HG03354 (cell line): Measurements from ENCODE around the gene NBPF19.
"Not testable (repeated sequence)": the region's sequence is repeated elsewhere in the genome, so short reads cannot be mapped to it uniquely, and the experiment has no call there.

Experiments used
- ATAC-seq: cut with Tn5 transposase; IDR thresholded peaks from one replicate; pipeline ENCODE4 v1.9.1; 2021; ENCODE audit warnings: mild to moderate bottlenecking; ENCODE audit not compliant: unreplicated experiment, poor library complexity, severe bottlenecking

Gene NBPF19

GRCh38 chr1:149474745-149475144 is at the start of gene NBPF19:
Gene NBPF19, plus strand, starts transcription at chr1:149475045. Its CDS starts 888 bp downstream, at chr1:149475933.
- ATAC-seq, result not testable (repeated sequence)

GRCh38 chr1:149428317-149428716 is 46.5 kb upstream of the NBPF19 start:
- not testable (repeated sequence) for ATAC-seq

DNA sequence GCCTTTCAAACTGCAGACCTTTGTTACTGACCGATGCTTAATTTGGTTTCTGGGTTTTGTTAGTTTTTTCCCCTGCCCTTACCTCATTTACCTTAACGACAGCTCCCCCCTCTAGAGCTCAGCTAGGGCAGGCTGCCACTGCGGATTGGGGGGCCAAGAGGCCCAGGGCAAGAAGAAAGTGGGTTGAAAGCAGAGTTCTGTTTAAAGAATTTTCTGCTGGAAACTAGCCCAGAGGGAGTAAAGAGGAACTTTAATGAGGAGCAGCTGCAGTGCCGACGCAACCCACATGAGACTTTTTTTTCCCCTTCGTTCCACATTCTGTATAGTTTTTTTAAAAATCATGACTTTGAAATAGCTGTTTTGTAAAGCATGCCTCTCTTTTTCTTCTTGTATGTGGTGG is 29.4 kb upstream of the NBPF19 start:
- ATAC-seq, result not testable (repeated sequence)

GRCh38 chr1:149452196-149452595 is 22.6 kb upstream of the NBPF19 start:
- not testable (repeated sequence) for ATAC-seq

- not testable (repeated sequence) for ATAC-seq
Measured at GRCh38 chr1:149452652-149453051, 22.2 kb upstream of the NBPF19 start.

- ATAC-seq, result not testable (repeated sequence)
Measured at GRCh38 chr1:149558350-149558825, 83.5 kb downstream of the NBPF19 start.

GRCh38 chr1:149561806-149562205 is 87.0 kb downstream of the NBPF19 start:
- ATAC-seq, result not testable (repeated sequence)

DNA sequence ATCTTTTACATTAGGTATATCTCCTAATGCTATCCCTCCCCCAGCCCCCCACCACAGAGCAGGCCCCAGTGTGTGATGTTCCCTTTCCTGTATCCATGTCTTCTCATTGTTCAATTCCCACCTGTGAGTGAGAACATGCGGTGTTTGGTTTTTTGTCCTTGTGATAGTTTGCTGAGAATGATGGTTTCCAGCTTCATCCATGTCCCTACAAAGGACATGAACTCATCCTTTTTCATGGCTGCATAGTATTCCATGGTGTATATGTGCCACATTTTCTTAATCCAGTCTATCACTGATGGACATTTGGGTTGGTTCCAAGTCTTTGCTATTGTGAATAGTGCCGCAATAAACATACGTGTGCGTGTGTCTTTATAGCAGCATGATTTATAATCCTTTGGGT is 90.6 kb downstream of the NBPF19 start:
- not testable (repeated sequence) for ATAC-seq

DNA sequence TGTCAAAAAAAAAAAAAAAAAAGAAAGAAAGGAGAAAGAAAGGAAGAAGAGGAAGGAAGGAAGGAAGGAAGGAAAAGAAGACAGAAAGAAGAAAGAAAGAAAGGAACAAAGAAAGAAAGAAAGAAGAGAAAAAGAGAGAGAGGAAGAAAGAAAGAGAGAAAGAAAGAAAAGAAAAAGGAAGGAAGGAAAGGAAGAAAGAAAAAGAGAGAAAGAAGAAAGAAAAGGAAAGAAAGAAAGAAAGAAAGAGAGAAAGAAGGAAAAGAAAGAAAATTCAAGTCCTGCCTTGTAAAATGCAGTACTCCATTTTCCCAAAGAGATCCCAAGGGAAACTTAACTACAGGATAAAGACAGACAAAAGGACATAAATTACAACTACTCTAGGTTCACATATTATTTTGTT is 97.9 kb downstream of the NBPF19 start:
- not testable (repeated sequence) for ATAC-seq

DNA sequence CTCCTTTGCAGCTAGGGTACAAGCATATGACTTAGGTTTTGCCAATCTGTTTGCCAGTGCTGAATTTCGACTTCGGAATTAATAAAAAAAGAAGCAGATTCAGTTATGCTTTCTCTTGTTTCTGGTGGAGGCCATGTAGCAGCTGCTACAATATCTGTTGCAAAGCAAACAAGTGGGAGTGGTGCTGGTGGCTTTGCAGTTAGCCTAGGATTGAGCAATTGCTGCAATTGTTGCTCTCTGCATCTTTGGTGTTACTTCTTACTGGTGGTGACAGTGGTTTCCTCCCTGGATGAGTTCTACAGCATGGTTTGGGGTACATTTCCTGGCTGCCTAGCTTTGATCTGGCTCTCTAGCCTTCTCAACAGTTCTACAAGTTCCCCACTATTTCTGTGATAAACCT is 110.7 kb downstream of the NBPF19 start:
- ATAC-seq, result not testable (repeated sequence)
